HT1080 (cell line): ENCODE data around the gene CCSER2. TPM values are rescaled to one million over a fixed set of nuclear protein-coding genes. Genes with fewer than 3 reads are reported as not detected.
"Not testable (repeated sequence)": the region's sequence is repeated elsewhere in the genome, so short reads cannot be mapped to it uniquely, and the experiment has no call there.

Experiments
- DNase-seq: peaks from one replicate; pipeline ENCODE4 v3.0.0-alpha.2; 2015; ENCODE audit warnings: low read depth
- polyA plus RNA-seq, 2 experiments: library from polyadenylated mRNA; depleted of rRNA; stranded (reverse); fragments of >200 nt; gene quantifications; 2 replicates each; pipeline ENCODE4 v1.2.3, GENCODE V29; 2015
- total RNA-seq: library from RNA; depleted of rRNA; stranded (reverse); fragments of >200 nt; shearing (Covaris generic); gene quantifications from 2 replicates; pipeline ENCODE4 v1.2.3, GENCODE V29; 2014; rRNA removed

CCSER2 gene
- 13.2 and 24.5 TPM in 2 replicates for total RNA-seq
- 19.6 and 27.2 TPM in 2 replicates for polyA plus RNA-seq (2015; cell fraction: cytosol; rRNA removed)
- polyA plus RNA-seq (2015; cell fraction: nucleus; rRNA removed), result 14.6 and 15.2 TPM in 2 replicates

- DNase-seq, result peak; percentile 82
Measured at GRCh38 chr10:84328418-84329195, at the start of gene CCSER2. Gene CCSER2 (plus strand): TSS chr10:84328589. CDS start chr10:84371053, 42,464 bp downstream.

GRCh38 chr10:84279876-84280475, 48.4 kb upstream of the CCSER2 start:
- not testable (repeated sequence) for DNase-seq

DNA sequence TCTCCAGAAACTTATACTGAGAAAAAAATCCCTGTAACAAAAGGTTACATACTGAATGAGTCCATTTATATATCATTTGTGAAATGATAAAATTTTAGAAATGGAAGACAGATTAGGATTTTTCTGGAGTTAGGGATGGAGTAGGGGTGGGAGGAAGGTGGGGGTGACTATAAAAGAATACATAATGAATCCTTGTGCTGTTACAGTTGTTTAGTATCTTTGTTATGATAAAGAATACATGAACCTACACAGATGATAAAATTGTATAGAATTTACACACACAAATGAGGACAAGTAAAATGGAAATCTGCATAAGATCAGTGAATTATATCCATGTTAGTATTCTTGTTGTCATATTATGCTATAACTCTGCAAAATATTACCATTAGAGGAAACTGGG, 41.7 kb upstream of the CCSER2 start:
- no peak for DNase-seq

DNA sequence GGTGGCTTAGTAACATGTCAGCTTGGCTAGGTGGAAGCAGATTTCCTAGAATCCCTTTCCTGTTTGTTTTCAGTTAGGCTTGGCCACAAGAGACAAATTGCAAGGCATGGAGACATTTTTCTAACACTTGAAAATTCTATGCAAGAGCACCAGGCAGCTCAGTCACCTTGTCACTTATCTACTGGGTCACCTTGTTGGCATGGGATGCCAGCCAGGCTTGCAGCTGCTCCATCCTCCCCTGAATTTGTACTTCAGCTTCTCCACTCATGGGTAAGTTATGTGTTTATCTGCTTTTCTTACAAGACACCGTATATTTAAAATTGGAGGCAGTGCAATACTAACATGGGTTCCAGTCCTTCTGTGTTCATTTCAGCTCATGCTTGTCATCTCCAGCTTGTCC, 40.2 kb upstream of the CCSER2 start:
- DNase-seq, result no peak

- DNase-seq, result no peak
Measured at GRCh38 chr10:84289521-84290200, 38.7 kb upstream of the CCSER2 start.

DNA sequence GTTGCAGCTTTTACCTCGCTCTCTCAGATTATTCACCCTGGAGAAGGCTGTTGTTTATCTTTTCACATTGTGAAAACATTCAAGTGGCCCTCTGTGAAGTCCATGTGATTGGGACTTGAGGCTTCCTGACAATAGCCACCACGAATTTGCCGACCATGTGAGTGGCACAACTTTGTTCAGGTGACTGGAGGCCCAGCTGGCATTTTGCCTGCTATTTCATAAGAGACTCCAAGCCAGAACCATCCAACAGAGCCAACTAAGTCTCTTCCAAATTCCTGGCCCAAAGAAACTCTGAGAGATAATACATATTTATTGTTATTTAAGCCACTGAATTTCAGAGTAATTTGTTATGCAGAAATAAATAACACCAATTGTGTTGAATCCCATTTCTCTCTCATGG, 38.2 kb upstream of the CCSER2 start:
- no peak for DNase-seq

DNA sequence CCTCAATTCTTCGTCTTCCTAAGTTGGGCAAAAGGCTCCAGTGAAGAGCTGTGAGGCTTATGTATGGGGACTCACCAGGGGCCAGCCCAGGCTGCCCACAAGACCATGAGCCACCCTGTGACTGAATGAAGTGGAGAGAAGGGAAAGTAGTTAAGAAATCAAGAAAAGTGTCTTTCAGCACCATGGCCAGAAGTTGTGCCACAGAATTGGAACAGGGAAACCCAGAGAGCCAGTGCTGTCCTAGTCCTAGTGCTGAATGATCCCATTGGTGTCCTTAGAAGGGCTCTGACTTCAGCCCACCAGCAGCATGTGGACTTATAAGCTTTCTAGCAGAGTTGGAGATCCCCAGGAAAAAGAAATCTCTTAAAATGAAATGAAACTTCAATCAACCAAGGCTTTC, 37.0 kb upstream of the CCSER2 start:
- peak; percentile 52 for DNase-seq

GRCh38 chr10:84292502-84292901, 35.9 kb upstream of the CCSER2 start:
- no peak for DNase-seq

- DNase-seq, result no peak
Measured at GRCh38 chr10:84293171-84293570, 35.2 kb upstream of the CCSER2 start.

- no peak for DNase-seq
Measured at GRCh38 chr10:84293574-84294016, 34.8 kb upstream of the CCSER2 start.

- no peak for DNase-seq
Measured at GRCh38 chr10:84294766-84295447, 33.5 kb upstream of the CCSER2 start.

- DNase-seq, result peak; percentile 87
Measured at GRCh38 chr10:84296091-84296981, 32.1 kb upstream of the CCSER2 start.

- DNase-seq, result no peak
Measured at GRCh38 chr10:84298057-84298456, 30.3 kb upstream of the CCSER2 start.

DNA sequence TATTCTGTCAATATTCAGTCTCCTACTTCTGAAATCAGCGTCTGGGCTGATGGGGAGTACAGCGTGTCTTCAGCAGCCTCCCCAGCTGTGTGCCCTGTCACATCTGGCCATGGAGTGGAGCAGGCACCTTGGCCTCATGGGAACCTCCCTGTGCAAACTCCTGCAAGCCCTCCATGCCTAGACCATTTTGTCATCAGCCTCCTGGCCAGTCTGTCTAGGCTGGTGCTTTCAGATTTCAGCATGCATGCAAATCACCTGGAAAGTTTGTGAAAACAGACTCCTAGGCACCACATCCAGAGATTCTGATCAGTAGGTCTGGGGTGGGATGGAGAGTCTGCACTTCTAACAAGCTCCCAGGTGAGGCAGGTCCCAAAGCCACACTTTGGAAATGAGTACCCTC, 26.2 kb upstream of the CCSER2 start:
- DNase-seq, result no peak

GRCh38 chr10:84306751-84307384, 21.5 kb upstream of the CCSER2 start:
- DNase-seq, result no peak

DNA sequence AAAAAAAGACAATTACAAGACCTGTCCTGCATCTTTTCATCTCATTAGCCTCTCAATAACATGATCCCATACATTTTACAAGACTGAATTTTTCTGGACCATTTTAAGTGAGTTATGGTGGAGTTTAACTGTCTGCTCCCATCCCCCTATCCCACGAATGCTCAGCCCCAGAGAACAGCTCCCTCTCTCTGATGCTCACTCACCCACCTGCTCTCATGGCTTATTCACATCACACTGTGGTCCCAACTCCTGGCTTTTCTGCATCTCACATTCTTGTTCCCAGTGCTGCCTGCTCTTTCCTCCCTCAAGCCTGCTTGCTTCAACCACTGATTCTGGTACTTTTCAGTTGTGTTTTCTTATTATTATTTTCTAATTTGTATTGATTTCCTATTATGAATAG, 20.4 kb upstream of the CCSER2 start:
- no peak for DNase-seq

GRCh38 chr10:84308481-84309304, 19.7 kb upstream of the CCSER2 start:
- peak; percentile 84 for DNase-seq

GRCh38 chr10:84310470-84310869, 17.9 kb upstream of the CCSER2 start:
- peak; percentile 79 for DNase-seq

- DNase-seq, result no peak
Measured at GRCh38 chr10:84311576-84311975, 16.8 kb upstream of the CCSER2 start.
